Colonic mucosa (tissue), 4 donors: Measurements from ENCODE around the gene GSX1. TPM values are rescaled to one million over a fixed set of nuclear protein-coding genes. Genes with fewer than 3 reads are reported as not detected.
"Not testable (repeated sequence)": the region's sequence is repeated elsewhere in the genome, so short reads cannot be mapped to it uniquely, and the experiment has no call there.

Source experiments
- DNase-seq: peaks from one replicate; pipeline ENCODE4 v3.0.0-alpha.2; 2020
- H3K27ac ChIP-seq: fragments of 200-600 bp; one replicate; pipeline ENCODE4 v1.8.0; 2021
- H3K27me3 ChIP-seq: fragments of 200-600 bp; one replicate; pipeline ENCODE4 v1.8.0; 2021
- H3K36me3 ChIP-seq: fragments of 200-600 bp; one replicate; pipeline ENCODE4 v1.8.0; 2021
- H3K4me1 ChIP-seq: fragments of 200-600 bp; one replicate; pipeline ENCODE4 v1.8.0; 2021; ENCODE audit warnings: mild to moderate bottlenecking
- H3K4me3 ChIP-seq: fragments of 200-600 bp; one replicate; pipeline ENCODE4 v1.8.0; 2021
- H3K9ac ChIP-seq, 2 donors: one replicate each; pipeline ENCODE4 v1.7.0; 2013; ENCODE audit warnings: control low read depth in 2 of 2, low read depth in 2 of 2, low read length in 2 of 2
- H3K9me3 ChIP-seq: fragments of 200-600 bp; one replicate; pipeline ENCODE4 v1.8.0; 2021
- CTCF ChIP-seq: fragments of 200-600 bp; IDR thresholded peaks from one replicate; pipeline ENCODE4 v1.8.0; 2022; ENCODE audit warnings: antibody characterized with exemption, mild to moderate bottlenecking
- intact Hi-C: fragments of 100-400 bp; cut with DNase I; formaldehyde crosslinking; loops from one replicate; pipeline ENCODE4 v1.14.1; 2022
- total RNA-seq, 2 donors: library from RNA; stranded (reverse); fragmentation: NEBNext Ultra II Directional in 1 of 2; extraction: Animal tissue kit (Norgen Biotek cat#: 25700) in 1 of 2; gene quantifications; one replicate each; pipeline ENCODE4 v1.2.1, GENCODE V29; 2021
- donor health status: healthy.
- donor health status: DM: no; HTN: no; CAD: no.
- donor health status: DM: no; HTN: no; CAD: no.

GSX1 gene
- total RNA-seq, 2 donors from 2014 or later, result not detected

- H3K4me3 ChIP-seq, result no peak overlapping the region
- H3K9me3 ChIP-seq, result no peaks in the 10 kb centered on the region
- H3K4me1 ChIP-seq, result no peaks in the 10 kb centered on the region
- intact Hi-C loops, result no loop called here
- no peak overlapping the region for H3K9ac ChIP-seq
- TF ChIP-seq CTCF, result no peak
- no peaks in the 10 kb centered on the region for H3K36me3 ChIP-seq
- no peaks in the 10 kb centered on the region for H3K27me3 ChIP-seq
- no peak for DNase-seq
- H3K27ac ChIP-seq, result no peak overlapping the region
These were observed 16.7 kb downstream of the GSX1 start for GRCh38 chr13:27808851-27809550.

GRCh38 chr13:27810009-27810408, 17.7 kb downstream of the GSX1 start:
- no peak for TF ChIP-seq CTCF
- H3K27me3 ChIP-seq, result no peaks in the 10 kb centered on the region
- H3K4me3 ChIP-seq, result no peak overlapping the region

GRCh38 chr13:27810461-27810860, 18.2 kb downstream of the GSX1 start:
- H3K9ac ChIP-seq, result no peak overlapping the region
- H3K27me3 ChIP-seq, result no peaks in the 10 kb centered on the region
- no peaks in the 10 kb centered on the region for H3K36me3 ChIP-seq
- no peak for DNase-seq
- no peak for TF ChIP-seq CTCF
- H3K27ac ChIP-seq, result no peak overlapping the region
- H3K4me1 ChIP-seq, result no peaks in the 10 kb centered on the region
- no peak overlapping the region for H3K4me3 ChIP-seq
- intact Hi-C loops, result no loop called here
- H3K9me3 ChIP-seq, result no peaks in the 10 kb centered on the region

More at GRCh38 chr13:27810009-27810408, 17.7 kb downstream of the GSX1 start:
- intact Hi-C loops, result no loop called here
- no peaks in the 10 kb centered on the region for H3K36me3 ChIP-seq
- H3K9ac ChIP-seq, result no peak overlapping the region
- H3K27ac ChIP-seq, result no peak overlapping the region
- H3K4me1 ChIP-seq, result no peaks in the 10 kb centered on the region
- DNase-seq, result no peak
- H3K9me3 ChIP-seq, result no peaks in the 10 kb centered on the region

GRCh38 chr13:27813826-27814225, 21.5 kb downstream of the GSX1 start:
- TF ChIP-seq CTCF, result no peak
- intact Hi-C loops, result no loop called here
- Histone ChIP-seq H3K27ac (no peak overlapping the region), H3K27me3 (peaks cover 1% of the 10 kb centered on the region), H3K4me3 (no peak overlapping the region), H3K9me3 (no peaks in the 10 kb centered on the region), H3K36me3 (no peaks in the 10 kb centered on the region), H3K4me1 (no peaks in the 10 kb centered on the region), H3K9ac (no peak overlapping the region)
- no peak for DNase-seq

GRCh38 chr13:27817832-27818231, 25.5 kb downstream of the GSX1 start:
- peaks cover 35% of the 10 kb centered on the region for H3K27me3 ChIP-seq
- H3K4me3 ChIP-seq, H3K4me1 ChIP-seq, H3K9me3 ChIP-seq, H3K27ac ChIP-seq, H3K9ac ChIP-seq, intact Hi-C loops, DNase-seq, H3K36me3 ChIP-seq: not testable (repeated sequence)
